GM12878 (cell line): ENCODE results near the gene FAM124B. TPM values are rescaled to one million over a fixed set of nuclear protein-coding genes. Genes with fewer than 3 reads are reported as not detected.
A peak's percentile ranks its signal among the peaks of the same experiment; 100 is the strongest.

Experiments used
- ATAC-seq: fragments of 200-7000 bp; cut with Tn5 transposase; 3 replicates; pipeline ENCODE4 v1.9.1; 2020; ENCODE audit warnings: mild to moderate bottlenecking, moderate library complexity
- BruUV-seq: library from RNA; stranded (reverse); fragments of 400-500 nt; replicated peaks from 2 replicates; lab custom pipeline; 2021; lab: Mats Ljungman, UMichigan
- CTCF ChIA-PET: fragments of 300-600 bp; sonication (Branson Sonifier 250); formaldehyde crosslinking; extraction: SDS; loops from one replicate; lab custom pipeline; 2021; ENCODE audit warnings: inconsistent platforms; lab: Yijun Ruan, JAX
- POLR2A ChIA-PET: fragments of 350-600 bp; formaldehyde crosslinking; extraction: SDS; loops from one replicate; lab custom pipeline; 2021; ENCODE audit warnings: inconsistent platforms; lab: Charles Lee
- RAD21 ChIA-PET: fragments of 300-600 bp; sonication (Branson Sonifier 250); formaldehyde crosslinking; loops from one replicate; lab custom pipeline; 2023; ENCODE audit warnings: antibody characterized with exemption; ENCODE audit not compliant: unreplicated experiment; lab: Charles Lee
- SMC1A ChIA-PET: fragments of 300-600 bp; sonication (Branson Sonifier 250); formaldehyde crosslinking; loops from one replicate; lab custom pipeline; 2023; ENCODE audit not compliant: unreplicated experiment, uncharacterized antibody; lab: Charles Lee
- DNase-seq: peaks from one replicate; pipeline ENCODE4 v3.0.0-alpha.2; 2011; ENCODE audit warnings: low read depth, low spot score
- FAIRE-seq: peaks from 3 replicates; lab custom pipeline; 2011; peaks lifted over from hg19 to GRCh38; lab: Jason Lieb, UNC
- H2AFZ ChIP-seq: 2 replicates; pipeline ENCODE4 v1.6.0; 2011; ENCODE audit warnings: low read depth, low read length, control low read depth; ENCODE audit not compliant: control insufficient read depth
- H3K27ac ChIP-seq: 2 replicates; pipeline ENCODE4 v1.5.1; 2011; ENCODE audit warnings: control low read depth; ENCODE audit not compliant: control insufficient read depth, insufficient read depth
- H3K27me3 ChIP-seq, 2 experiments: replicated peaks in 1 of 2; 2 replicates each; pipeline versions ENCODE4 v1.6.0 to v1.6.1; 2011; ENCODE audit warnings: low read length in 1 of 2; ENCODE audit not compliant: control insufficient read depth in 2 of 2, insufficient read depth in 2 of 2
- H3K36me3 ChIP-seq, 2 experiments: 2 replicates each; pipeline ENCODE4 v1.5.1; 2011; ENCODE audit warnings: low read length in 1 of 2; ENCODE audit not compliant: control insufficient read depth in 2 of 2, insufficient read depth in 2 of 2
- H3K4me1 ChIP-seq: 2 replicates; pipeline ENCODE4 v1.6.1; 2011; ENCODE audit warnings: mild to moderate bottlenecking, low read length, moderate library complexity, mixed read lengths; ENCODE audit not compliant: control insufficient read depth, insufficient read depth
- H3K4me2 ChIP-seq: 2 replicates; pipeline ENCODE4 v1.6.0; 2011; ENCODE audit warnings: control low read depth; ENCODE audit not compliant: control insufficient read depth, insufficient read depth
- H3K4me3 ChIP-seq: fragments of 200-600 bp; sonication (generic); 2 replicates; pipeline ENCODE4 v1.5.1; 2016
- H3K79me2 ChIP-seq: 2 replicates; pipeline ENCODE4 v1.6.0; 2011; ENCODE audit warnings: low read length; ENCODE audit not compliant: control insufficient read depth, insufficient read depth
- H3K9ac ChIP-seq: 2 replicates; pipeline ENCODE4 v1.8.0; 2011; ENCODE audit warnings: low read length, control low read depth, mixed read lengths; ENCODE audit not compliant: control insufficient read depth, insufficient read depth
- H3K9me3 ChIP-seq: replicated peaks from 3 replicates; pipeline ENCODE4 v1.5.1; 2011; ENCODE audit warnings: mild to moderate bottlenecking, low read length; ENCODE audit not compliant: control insufficient read depth, insufficient read depth
- H4K20me1 ChIP-seq: 2 replicates; pipeline ENCODE4 v1.6.0; 2011; ENCODE audit not compliant: control insufficient read depth, insufficient read depth
- CTCF ChIP-seq, 3 experiments: IDR thresholded peaks in 2 of 3; conservative IDR thresholded peaks in 1 of 3; 2 replicates each; pipeline ENCODE4 v1.5.1; 2011; ENCODE audit warnings: low read depth in 3 of 3, low read length in 3 of 3, mild to moderate bottlenecking in 3 of 3, control low read depth in 2 of 3, moderate library complexity in 2 of 3, inconsistent platforms in 1 of 3, mixed read lengths in 1 of 3; ENCODE audit not compliant: control insufficient read depth in 2 of 3, insufficient read depth in 1 of 3; ENCODE audit errors: extremely low read depth in 1 of 3
- MAX ChIP-seq: IDR thresholded peaks from 2 replicates; pipeline ENCODE4 v1.6.1; 2012; ENCODE audit warnings: low read depth, low read length, improper control_type of control experiment
- RAD21 ChIP-seq: IDR thresholded peaks from 2 replicates; pipeline ENCODE4 v1.6.1; 2011; ENCODE audit warnings: mild to moderate bottlenecking, low read depth, low read length, moderate library complexity; ENCODE audit not compliant: insufficient read depth
- SMC3 ChIP-seq: IDR thresholded peaks from 2 replicates; pipeline ENCODE4 v1.6.1; 2011; ENCODE audit warnings: low read length, improper control_type of control experiment, borderline replicate concordance
- WGBS: methylation state at CpG from one replicate; pipeline ENCODE4 v1.1.6; 2016; ENCODE audit warnings: low lambda C conversion rate; ENCODE audit not compliant: insufficient replicate concordance, insufficient coverage; ENCODE audit errors: missing lambda C conversion rate; 5-methylcytosine and 5-hydroxymethylcytosine counted together
- in situ Hi-C: fragments of 300-500 bp; cut with MboI; formaldehyde crosslinking; loops from 9 replicates; pipeline ENCODE4 v1.14.3; 2018; ENCODE audit warnings: mixed read lengths
- intact Hi-C: fragments of 100-400 bp; cut with micrococcal nuclease; formaldehyde crosslinking; loops from one replicate; pipeline ENCODE4 v1.14.2; 2022; ENCODE audit not compliant: unreplicated experiment
- polyA plus RNA-seq, 11 experiments: library from polyadenylated mRNA; depleted of rRNA in 4 of 11; unstranded in 6 of 11; stranded (reverse) in 5 of 11; fragments of >200 nt; fragmentation: Nextera tagmentation in 4 of 11; fragmentation: Illumina TruSeq in 1 of 11; extraction: Ambion mirVana in 4 of 11; extraction: Trizol in 1 of 11; gene quantifications; 1 replicate in 1 of 11; 2 replicates in 10 of 11; pipeline versions ENCODE4 v1.2.1 to v1.2.3, GENCODE V29; 2011 to 2016; ENCODE audit warnings: inconsistent platforms in 2 of 11, missing spikeins in 2 of 11, low read depth in 1 of 11
- total RNA-seq, 4 experiments: library from RNA; depleted of rRNA in 3 of 4; stranded (reverse); fragments of >200 nt in 3 of 4; fragmentation: Illumina TruSeq in 1 of 4; extraction: Trizol in 1 of 4; gene quantifications; 2 replicates each; pipeline versions ENCODE4 v1.2.1 to v1.2.3, GENCODE V29; 2013 to 2021

Gene FAM124B
- total and polyA plus RNA-seq, 10 of the 15 experiments (the other 5 are each of a cell fraction or from before 2014, with no cell fraction given) = not detected

GRCh38 chr2:224449212-224450147 is 47.6 kb upstream of the FAM124B start:
- no TSS peak for BruUV-seq
- Histone ChIP-seq H3K27me3 (no peaks in the 10 kb centered on the region; a peak in 1 of 4 replicates), H3K9me3 (no peaks in the 10 kb centered on the region), H3K4me1 (no peaks in the 10 kb centered on the region), H2AFZ (no peak overlapping the region), H3K9ac (no peak overlapping the region), H4K20me1 (no peaks in the 10 kb centered on the region), H3K36me3 (no peaks in the 10 kb centered on the region), H3K27ac (no peak overlapping the region), H3K4me3 (no peak overlapping the region), H3K79me2 (no peaks in the 10 kb centered on the region), H3K4me2 (no peak overlapping the region)
- peak; percentile 79 for ATAC-seq
- FAIRE-seq = no peak
- in situ Hi-C loops = no loop called here
- intact Hi-C loops = loop anchor here (2.0 kb wide), 1 partner anchor 93 kb away; no protein-coding TSS in a partner anchor
- ChIA-PET POLR2A (no interaction called here), RAD21 (no interaction called here), CTCF (interaction anchor here (0.6 to 2.4 kb wide), 16 partner anchors 8 to 480 kb away, joined by 3 to 10 read pairs (median 3); no protein-coding TSS in a partner anchor), SMC1A (interaction anchor here (0.7 to 1.8 kb wide), 7 partner anchors 19 to 1716 kb away, joined by 3 to 14 read pairs (median 3); no protein-coding TSS in a partner anchor)
- TF ChIP-seq RAD21 = peak; percentile 34; the same call in 1 of the 2 replicates
- peak; percentile 61 for TF ChIP-seq SMC3
- no peak for TF ChIP-seq MAX
- TF ChIP-seq CTCF (IDR thresholded peaks at IDR 0.05 in 2 of 3, conservative IDR thresholded peaks at IDR 0.05 in 1 of 3; ENCODE audit: control insufficient read depth in 2 of 3, extremely low read depth in 1 of 3, insufficient read depth in 1 of 3, low read depth in 3 of 3, low read length in 3 of 3) = peak; percentile 53 to 70 (median 61)
- no peak for DNase-seq
- 13% methylated on average over 4 of the region's 4 CpGs for WGBS
